ENCODE measurements around the gene FANCC.
A peak's percentile ranks its signal among the peaks of the same experiment; 100 is the strongest.
"Not testable (repeated sequence)": the region's sequence is repeated elsewhere in the genome, so short reads cannot be mapped to it uniquely, and the experiment has no call there.

FANCC gene

DNA sequence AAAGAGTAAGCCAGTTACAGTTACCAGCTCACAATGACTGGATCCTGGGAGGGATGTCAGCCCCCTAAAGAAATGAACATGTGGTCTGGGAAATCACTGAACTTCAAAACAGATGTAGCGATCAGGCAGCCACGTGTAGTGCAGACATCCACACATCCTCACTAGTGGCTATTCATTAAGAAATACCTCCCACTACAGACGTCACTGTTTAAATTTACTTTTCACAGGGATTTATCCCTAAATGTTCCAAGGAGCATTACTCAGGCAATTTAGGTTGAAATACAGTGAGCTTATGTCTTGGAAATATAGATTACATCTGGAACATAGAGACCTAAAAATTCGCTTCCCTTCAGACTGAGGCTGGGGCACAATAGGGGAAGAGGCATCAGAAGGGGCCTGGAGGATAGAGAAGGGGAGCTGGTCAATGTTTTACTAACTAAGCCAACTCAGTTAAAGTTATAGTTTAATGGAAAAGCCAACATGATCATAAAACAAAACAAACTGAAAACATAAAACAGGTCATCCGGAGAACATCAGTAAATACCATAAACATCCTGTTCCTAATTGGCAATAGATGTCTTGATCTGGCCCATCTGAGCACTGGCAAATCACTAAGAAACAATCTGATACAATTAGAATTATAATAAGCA, 92.3 kb downstream of the FANCC start:
- no peak for DNase-seq

DNA sequence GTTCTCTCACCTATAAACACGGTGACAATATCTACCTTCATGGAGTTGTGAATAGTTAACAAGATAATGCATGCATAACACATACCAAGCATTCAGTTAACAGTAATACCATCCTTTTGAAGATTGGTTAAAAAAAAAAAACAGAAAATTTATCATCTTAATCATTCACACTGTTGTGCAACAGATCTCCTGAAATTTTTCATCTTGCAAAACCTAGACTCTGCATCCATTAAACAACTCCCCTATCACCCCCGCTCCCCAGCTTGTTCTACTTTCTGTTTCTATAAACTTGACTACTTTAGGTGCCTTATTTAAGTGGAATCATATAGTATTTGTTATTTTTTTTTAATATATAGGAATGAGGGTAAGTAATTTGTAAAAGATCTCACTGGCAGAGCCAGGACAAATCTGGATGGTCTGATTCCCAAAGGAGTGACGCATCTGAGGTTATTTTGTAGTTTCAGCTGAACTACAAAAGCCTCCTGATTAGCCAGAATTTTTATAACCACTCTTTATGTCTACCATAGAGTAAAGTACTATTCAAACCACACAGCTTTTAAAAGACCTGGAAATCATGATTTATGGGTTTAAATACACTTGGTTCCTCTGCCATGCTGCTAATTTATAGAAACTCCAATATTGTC, 93.0 kb downstream of the FANCC start:
- DNase-seq, result no peak

GRCh38 chr9:95220352-95220751, 97.2 kb downstream of the FANCC start:
- DNase-seq, result not testable (repeated sequence)

DNA sequence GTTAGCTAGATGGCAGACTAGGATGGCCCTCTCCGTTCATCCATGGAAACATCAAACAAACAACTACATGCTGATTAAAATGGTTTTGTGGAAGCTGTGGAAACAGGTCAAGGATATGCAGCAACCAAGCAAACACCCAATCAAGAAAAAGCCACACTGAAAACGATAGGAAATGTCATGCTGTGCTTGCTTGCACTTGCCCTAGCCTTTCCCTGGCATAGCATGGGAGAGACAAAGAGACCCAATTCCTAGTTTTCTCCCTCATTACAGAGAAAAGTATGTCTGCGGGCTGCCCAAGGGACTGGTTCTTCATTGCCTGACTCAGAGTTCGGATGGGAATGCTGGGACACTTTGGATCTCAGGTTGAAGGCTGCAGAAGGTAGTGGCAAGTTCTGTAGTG, 98.7 kb downstream of the FANCC start:
- DNase-seq, result no peak

DNA sequence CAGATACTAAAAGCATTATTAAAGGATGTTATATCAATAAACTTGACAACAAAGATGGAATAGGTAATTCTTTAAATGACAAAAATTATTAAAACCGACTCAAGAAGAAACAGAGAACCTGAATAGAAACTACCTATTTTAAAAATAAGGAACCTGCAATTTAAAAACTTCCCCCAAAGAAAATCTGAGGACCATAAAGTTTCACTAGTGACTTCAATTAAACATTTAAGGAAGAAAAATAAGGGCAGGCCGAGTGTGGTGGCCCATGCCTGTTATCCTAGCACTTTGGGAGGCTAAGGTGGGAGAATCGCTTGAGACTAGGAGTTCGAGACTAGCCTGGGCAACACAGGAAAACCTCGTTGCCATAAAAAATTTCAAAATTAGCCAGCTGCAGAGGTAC, 99.6 kb downstream of the FANCC start:
- no peak for DNase-seq

- no peak for DNase-seq
Measured at GRCh38 chr9:95215336-95215898, 102.1 kb downstream of the FANCC start.

- peak in 1 of 2 experiments; percentile 17 for DNase-seq
Measured at GRCh38 chr9:95213117-95213516, 104.4 kb downstream of the FANCC start.

- no peak for DNase-seq
Measured at GRCh38 chr9:95211028-95211427, 106.5 kb downstream of the FANCC start.

DNA sequence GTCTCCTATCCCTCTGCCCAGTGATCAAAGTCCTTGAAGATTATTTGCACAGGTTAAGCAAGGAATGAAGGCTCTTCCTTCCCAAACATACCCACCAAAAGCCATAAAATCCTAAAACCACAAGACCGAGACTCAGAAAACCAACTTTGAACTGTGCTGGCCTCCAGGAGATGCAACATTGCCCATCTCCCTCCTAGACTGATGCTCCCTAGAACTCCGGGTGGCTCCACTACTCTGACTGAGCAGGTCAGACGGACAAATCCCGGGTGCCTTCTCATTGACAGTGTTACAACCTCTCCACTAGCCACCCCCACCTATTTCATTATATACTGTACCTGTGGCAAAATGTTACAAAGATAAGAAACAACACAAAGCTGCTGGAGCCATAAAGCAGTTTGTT, 110.1 kb downstream of the FANCC start:
- no peak for DNase-seq

GRCh38 chr9:95206143-95206542, 111.4 kb downstream of the FANCC start:
- DNase-seq, result no peak

DNA sequence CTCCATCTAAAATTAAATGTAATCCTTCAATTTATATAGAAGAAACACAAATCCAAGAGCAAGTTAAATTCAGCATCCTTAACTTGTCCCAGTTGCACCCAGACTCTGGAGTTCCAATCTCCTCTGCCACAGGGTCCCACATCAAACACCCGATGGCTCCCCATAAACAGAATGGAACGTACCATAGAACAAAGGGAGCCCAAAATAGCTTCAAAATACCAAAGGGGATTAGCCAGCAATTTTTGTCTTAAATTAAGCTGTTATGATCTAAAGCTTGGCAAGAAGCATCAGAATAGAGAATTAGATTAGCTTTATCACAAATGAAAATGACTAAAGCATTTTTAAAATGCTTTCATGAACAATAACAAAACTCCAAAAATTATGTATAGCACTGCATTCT, 112.8 kb downstream of the FANCC start:
- no peak for DNase-seq

GRCh38 chr9:95204310-95204709, 113.2 kb downstream of the FANCC start:
- no peak for DNase-seq

- not testable (repeated sequence) for DNase-seq
Measured at GRCh38 chr9:95203019-95203418, 114.5 kb downstream of the FANCC start.

- no peak for DNase-seq
Measured at GRCh38 chr9:95202076-95202681, 115.3 kb downstream of the FANCC start.

- no peak for DNase-seq
Measured at GRCh38 chr9:95201206-95201605, 116.3 kb downstream of the FANCC start.

- DNase-seq, result no peak
Measured at GRCh38 chr9:95197692-95198271, 119.7 kb downstream of the FANCC start.

DNA sequence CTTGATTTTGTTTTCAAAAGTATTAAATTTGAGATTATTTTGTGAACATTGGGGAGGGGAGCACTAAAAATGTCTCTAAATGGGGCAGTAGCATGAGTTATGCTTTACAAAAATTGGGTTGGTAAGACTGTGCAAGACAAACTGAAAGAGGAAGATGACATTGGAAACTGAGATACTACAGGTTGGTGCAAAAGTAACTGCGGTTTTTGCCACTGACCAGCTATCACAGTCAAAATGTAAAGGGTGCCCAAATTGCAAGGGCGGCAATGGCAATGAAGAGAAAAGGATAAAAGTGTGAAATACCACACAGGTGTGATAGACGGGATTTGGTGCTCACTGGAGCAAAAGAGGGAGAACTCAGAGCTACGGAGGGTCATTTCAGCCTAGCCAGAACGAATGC, 124.0 kb downstream of the FANCC start:
- no peak for DNase-seq

DNA sequence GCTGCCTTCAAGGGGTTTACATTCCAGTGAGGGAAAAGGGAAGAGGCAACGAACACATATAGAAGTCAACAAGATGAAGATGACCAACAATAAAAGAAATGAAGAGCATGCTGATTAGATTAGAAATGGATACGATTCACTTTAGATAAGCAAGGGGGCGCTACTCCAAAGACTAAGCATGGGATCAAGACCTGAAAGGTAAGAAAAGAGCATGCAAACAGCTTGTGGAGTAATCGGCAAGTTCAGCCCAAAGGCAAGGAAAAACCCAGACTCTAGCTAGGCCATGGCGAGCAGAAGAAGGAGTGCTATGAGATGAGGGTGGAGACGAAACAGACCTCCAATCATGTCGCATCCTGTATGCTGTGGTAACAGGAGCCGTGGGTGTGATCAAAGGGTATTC, 124.4 kb downstream of the FANCC start:
- DNase-seq, result no peak

- DNase-seq, result no peak
Measured at GRCh38 chr9:95192631-95193030, 124.9 kb downstream of the FANCC start.

DNA sequence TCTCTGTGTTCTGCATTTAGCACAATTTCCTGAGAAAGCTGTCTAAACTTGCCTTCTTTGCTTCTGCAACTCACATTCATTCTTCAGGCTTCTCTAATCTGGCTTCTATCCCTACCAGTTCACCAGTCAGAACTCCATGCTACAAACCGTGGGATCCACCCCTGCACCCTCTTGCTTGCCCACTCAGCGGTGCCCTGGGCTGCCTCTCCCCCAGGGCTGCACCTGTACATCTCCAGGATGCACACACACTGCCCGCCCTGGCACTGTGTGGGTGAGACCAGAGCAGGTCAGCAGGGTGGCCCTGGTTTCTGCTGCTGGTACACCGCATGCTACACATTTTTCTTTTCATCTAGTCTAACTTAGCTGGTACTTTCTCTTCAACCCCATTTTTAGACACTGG, 127.1 kb downstream of the FANCC start:
- DNase-seq, result no peak

DNA sequence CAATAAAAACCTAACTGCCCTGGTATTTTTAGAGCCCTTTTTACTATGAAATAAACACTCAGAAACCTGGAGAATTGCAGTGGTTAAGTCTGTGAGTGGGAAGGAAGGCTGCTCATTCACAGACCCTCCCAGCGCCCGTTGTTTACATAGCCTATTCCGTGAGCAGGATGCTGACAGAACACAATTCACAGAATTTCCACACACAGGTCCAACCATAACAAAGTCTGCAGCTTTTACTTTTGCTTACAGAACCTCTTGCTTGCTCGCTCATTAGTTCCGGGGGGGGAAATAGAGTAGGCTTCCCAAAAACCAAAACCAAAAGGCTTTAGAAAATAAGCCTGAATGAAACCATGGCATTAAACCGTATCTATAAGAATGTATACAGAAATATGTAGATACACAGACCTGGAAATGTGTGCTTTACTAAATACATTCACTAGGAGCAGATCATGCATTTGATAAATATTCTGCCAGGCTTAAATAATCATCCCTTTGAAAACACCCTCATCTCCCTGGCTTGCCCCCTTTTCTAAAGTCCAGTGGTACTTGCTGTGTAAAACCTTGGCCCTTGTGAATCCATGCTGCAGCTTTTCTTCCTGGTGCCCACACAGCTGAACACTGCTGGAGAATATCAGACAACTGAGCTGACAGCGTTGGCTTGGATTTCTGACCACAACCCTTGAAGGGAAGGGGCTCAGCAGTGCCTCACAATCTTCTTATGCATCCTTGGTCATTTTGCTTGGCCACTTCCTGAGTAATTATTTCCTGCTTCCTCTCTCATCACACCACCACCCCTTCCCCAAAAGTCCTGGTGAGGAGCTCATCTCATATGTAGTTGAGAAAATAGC, 128.0 kb downstream of the FANCC start:
- DNase-seq, result peak; percentile 3

DNA sequence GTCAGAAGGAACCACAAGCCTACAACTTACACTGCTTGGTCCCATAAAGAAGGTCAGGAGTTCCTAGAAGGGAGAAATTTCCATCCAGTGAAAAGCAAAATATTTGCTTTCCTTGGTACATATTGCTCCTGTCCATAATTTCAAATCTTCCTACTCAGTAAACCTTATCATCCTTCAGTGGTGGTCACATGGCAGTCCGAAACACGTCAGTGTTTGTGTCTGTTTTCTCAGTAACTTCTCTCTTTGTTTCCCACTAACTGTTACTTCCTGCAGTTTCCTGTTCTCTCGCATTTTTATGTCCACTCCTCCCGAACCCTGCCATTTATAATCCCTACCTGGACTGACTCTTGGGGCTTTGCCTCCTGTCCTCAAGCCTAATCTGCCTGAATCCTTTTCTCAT, 129.1 kb downstream of the FANCC start:
- DNase-seq, result no peak

GRCh38 chr9:95185956-95186355, 131.6 kb downstream of the FANCC start:
- no peak for DNase-seq

Measured in AML-193 (cell line).